HCT116 (cell line): Measurements from ENCODE around the gene GPD1L.

Source experiments
- ATF3 ChIP-seq: IDR thresholded peaks from 2 replicates; pipeline ENCODE4 v1.6.1; 2012
- CEBPB ChIP-seq: IDR thresholded peaks from 2 replicates; pipeline ENCODE4 v1.6.1; 2012; ENCODE audit warnings: low read depth
- CTCF ChIP-seq, 3 experiments: fragments of 200-600 bp in 1 of 3; sonication (generic) in 1 of 3; IDR thresholded peaks in 2 of 3; conservative IDR thresholded peaks in 1 of 3; 2 replicates each; pipeline ENCODE4 v1.5.1; 2012 to 2017; ENCODE audit warnings: low read depth in 2 of 3, low read length in 2 of 3, antibody characterized with exemption in 1 of 3, borderline replicate concordance in 1 of 3, control low read depth in 1 of 3, mild to moderate bottlenecking in 1 of 3, mixed read lengths in 1 of 3, mixed run types in 1 of 3, moderate library complexity in 1 of 3; ENCODE audit not compliant: insufficient read depth in 1 of 3
- ELF1 ChIP-seq: IDR thresholded peaks from 2 replicates; pipeline ENCODE4 v1.6.1; 2012; ENCODE audit warnings: low read depth, borderline replicate concordance
- POLR2A ChIP-seq: IDR thresholded peaks from 2 replicates; pipeline ENCODE4 v1.7.0; 2011; ENCODE audit warnings: borderline replicate concordance; ENCODE audit not compliant: insufficient read depth, insufficient read length; ENCODE audit errors: extremely low read depth
- RAD21 ChIP-seq: IDR thresholded peaks from 2 replicates; pipeline ENCODE4 v1.6.1; 2012; ENCODE audit warnings: low read depth, mild to moderate bottlenecking
- REST ChIP-seq: IDR thresholded peaks from 2 replicates; pipeline ENCODE4 v1.6.1; 2012; ENCODE audit warnings: low read depth
- ZFX ChIP-seq: fragments of 450-650 bp; IDR thresholded peaks from 2 replicates; pipeline ENCODE4 v1.6.1; 2017

GRCh38 chr3:32138545-32139104, 32.2 kb downstream of the GPD1L start:
- TF ChIP-seq ATF3, result no peak
- TF ChIP-seq CTCF (IDR thresholded peaks at IDR 0.05 in 2 of 3, conservative IDR thresholded peaks at IDR 0.05 in 1 of 3; ENCODE audit: borderline replicate concordance in 1 of 3, insufficient read depth in 1 of 3, low read depth in 2 of 3, low read length in 2 of 3), result no peak
- no peak for TF ChIP-seq POLR2A
- TF ChIP-seq REST, result no peak
- TF ChIP-seq RAD21, result no peak
- no peak for TF ChIP-seq CEBPB
- TF ChIP-seq ELF1, result no peak
- no peak for TF ChIP-seq ZFX
